Measurements from ENCODE around the gene BLM.

The BLM gene

DNA sequence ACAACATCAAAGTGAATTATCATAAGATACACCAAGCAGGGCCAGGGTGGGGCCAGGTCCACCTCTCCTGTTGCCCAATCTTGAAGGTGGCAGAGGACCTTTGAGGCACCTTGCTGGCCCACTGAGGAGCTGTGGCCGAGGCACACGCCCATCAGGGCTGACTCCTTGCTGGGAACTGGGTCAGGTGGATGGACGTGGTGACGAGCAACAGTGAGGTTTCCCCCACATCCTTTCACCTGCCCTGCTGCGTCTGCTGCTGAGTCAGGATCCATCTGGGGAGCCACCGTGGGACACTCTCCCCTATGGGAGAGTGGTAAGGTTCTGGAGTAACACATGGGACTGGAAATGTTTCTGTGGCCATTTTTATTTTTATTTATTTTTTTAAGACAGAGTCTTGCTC is 134.0 kb downstream of the BLM start:
- POLR2A ChIA-PET: no interaction called here
- CTCF ChIA-PET: interaction anchor here (1.2 to 2.3 kb wide), 4 partner anchors 20 to 197 kb away, joined by 3 to 6 read pairs (median 4); no protein-coding TSS in a partner anchor
- TF ChIP-seq, protein P1, sequence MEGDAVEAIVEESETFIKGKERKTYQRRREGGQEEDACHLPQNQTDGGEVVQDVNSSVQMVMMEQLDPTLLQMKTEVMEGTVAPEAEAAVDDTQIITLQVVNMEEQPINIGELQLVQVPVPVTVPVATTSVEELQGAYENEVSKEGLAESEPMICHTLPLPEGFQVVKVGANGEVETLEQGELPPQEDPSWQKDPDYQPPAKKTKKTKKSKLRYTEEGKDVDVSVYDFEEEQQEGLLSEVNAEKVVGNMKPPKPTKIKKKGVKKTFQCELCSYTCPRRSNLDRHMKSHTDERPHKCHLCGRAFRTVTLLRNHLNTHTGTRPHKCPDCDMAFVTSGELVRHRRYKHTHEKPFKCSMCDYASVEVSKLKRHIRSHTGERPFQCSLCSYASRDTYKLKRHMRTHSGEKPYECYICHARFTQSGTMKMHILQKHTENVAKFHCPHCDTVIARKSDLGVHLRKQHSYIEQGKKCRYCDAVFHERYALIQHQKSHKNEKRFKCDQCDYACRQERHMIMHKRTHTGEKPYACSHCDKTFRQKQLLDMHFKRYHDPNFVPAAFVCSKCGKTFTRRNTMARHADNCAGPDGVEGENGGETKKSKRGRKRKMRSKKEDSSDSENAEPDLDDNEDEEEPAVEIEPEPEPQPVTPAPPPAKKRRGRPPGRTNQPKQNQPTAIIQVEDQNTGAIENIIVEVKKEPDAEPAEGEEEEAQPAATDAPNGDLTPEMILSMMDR (IDR thresholded peaks at IDR 0.05; ENCODE audit: control extremely low read depth, extremely low read depth, low read depth, missing control alignments): no peak
- no peak for DNase-seq (ENCODE audit: extremely low spot score)

DNA sequence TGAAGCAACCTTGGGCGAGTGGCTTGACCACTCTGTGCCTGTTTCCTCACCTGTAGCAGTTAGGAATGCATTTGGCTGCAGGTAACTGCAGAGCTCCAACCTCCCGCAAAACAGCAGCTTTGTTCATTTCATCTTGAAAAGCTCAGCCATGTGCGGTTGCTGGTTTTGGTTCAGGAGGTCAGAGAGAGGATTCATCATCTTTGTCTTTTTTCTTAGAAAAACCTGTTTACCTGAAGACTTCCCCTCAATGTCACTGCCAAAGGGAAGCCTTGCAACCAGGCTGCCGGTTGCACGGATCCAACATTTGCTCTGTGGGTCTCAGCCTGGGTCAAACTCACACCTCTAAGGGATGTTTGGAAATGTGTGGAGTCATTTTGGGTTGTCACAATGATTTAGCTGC is 134.8 kb downstream of the BLM start:
- no peak for DNase-seq (ENCODE audit: extremely low spot score)
- TF ChIP-seq, protein P1 (IDR thresholded peaks at IDR 0.05; ENCODE audit: control extremely low read depth, extremely low read depth, low read depth, missing control alignments): no peak
- ChIA-PET POLR2A (no interaction called here), CTCF (interaction anchor here (0.9 to 2.3 kb wide), 7 partner anchors 11 to 198 kb away, joined by 3 to 5 read pairs (median 3); partner anchors contain the start of gene HDDC3)

DNA sequence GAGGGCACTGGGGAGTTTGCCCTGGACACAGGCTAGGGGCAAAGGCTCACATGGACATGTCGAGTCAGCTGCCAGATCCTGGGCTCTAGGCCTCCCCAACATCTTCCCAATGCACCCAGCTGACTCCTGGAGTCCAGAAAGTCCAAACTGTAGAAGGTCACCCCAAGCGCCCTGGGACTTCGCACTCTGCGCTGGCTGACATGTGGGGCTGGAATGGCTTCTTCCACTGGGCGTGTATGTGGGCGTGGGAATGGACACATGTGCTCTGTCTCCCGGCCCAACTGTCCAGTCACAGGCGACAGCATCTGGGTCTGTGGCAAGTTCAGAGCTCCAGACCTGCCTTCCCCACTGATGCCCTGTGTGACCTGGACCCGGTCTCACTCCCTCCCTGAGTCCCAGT is 138.0 kb downstream of the BLM start:
- no peak for DNase-seq (ENCODE audit: extremely low spot score)
- CTCF ChIA-PET: interaction anchor here (1.1 kb wide), 1 partner anchor 16 kb away, joined by 3 read pairs; no protein-coding TSS in a partner anchor
- POLR2A ChIA-PET: no interaction called here
- TF ChIP-seq, protein P1 (IDR thresholded peaks at IDR 0.05; ENCODE audit: control extremely low read depth, extremely low read depth, low read depth, missing control alignments): no peak

DNA sequence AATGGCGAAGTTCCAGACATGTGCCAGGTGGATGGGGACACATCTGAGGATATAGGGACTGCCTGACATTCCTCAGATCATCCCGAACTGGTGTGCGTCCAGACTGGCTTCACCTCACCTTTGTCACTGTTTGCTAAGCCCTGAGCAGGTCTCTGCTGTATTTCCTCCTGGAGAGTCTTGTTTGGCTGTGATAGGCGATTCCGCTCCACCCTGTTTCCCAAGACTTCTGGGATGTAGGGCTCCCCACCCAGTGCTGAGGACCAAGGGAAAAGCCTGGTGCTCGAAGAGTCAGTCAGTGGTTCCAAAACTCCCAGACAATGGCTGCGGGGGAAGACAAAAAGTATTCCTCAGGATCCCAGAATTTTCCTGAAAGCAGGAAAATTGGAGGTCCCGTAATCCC is 140.2 kb downstream of the BLM start:
- POLR2A ChIA-PET: no interaction called here
- TF ChIP-seq, protein P1 (IDR thresholded peaks at IDR 0.05; ENCODE audit: control extremely low read depth, extremely low read depth, low read depth, missing control alignments): no peak
- DNase-seq (ENCODE audit: extremely low spot score): no peak
- CTCF ChIA-PET: no interaction called here

DNA sequence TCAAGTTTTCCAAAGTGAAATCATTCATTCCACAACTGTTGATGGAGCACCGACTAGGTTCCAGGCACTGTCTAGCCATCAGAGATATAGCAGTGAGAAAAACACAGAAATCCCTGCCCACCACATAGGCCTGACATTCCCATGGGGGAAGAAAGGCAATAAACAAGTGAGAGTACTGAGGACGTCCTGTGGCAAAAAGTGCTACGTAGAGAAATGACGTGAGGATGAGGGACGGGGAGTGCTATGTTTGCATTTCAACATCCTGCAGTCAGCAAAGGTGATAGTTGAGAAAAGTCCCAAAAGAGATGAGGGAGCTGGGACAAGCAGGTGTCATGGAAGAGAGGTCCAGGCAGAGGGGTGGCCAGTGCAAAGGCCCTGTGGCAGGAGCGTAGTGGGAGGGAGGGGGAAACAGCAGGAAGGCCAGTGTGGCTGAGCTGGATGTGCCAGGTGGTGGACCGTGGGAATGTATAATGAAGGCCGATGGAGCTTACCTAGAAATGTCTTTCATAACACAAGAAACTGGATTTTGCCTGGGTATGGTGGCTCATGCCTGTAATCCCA is 140.8 kb downstream of the BLM start:
- CTCF ChIA-PET: interaction anchor here (1.1 to 1.7 kb wide), 2 partner anchors 12 to 28 kb away, joined by 4 read pairs; no protein-coding TSS in a partner anchor
- no peak for DNase-seq (ENCODE audit: extremely low spot score)
- TF ChIP-seq, protein P1 (IDR thresholded peaks at IDR 0.05; ENCODE audit: control extremely low read depth, extremely low read depth, low read depth, missing control alignments): no peak
- POLR2A ChIA-PET: no interaction called here

DNA sequence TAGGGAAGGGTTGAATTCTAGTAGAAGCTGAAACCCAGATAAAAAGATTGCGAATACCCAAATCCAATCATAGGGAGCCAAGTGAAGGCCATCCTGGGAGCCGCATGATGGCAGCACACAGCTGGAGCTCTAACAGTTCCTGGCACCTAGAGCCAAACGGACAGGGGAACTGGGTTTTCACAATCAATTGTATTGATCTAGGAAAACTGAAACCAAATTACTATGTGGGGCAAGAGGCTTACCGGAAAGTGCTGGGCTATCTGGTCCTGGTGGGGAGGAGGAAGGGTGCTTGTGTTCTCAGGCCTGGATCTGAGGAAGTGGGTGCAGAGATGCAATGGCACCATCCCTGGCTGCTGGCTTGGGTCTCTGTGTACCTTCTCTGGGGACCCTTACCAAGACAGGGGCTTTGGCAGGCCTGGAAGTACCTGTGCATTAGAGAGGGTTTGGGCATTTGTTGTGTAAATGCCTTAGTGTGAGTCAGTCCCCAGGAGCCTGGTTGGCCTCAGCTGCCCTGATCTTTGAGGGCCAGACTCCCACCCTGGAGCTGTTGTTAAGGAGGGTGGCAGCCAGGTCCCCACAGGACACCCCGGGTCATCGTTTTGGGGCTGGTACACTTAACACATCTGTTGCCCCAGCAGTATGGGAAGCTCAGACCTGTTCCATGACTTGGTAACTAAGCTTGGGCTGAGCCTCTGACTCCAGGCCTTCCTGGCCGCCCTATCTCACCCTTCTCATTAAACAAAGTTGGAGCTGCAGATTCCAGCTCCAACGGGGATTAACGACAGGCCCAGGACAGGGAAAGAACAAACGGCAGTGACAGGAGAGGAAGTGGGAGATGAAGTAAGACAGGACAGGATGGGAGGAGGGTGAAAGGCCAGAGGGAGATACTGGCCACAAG is 142.3 kb downstream of the BLM start:
- ChIA-PET CTCF (interaction anchor here (1.2 to 1.7 kb wide), 2 partner anchors 11 to 43 kb away, joined by 3 to 4 read pairs; no protein-coding TSS in a partner anchor), POLR2A (interaction anchor here (0.6 to 0.7 kb wide), 2 partner anchors 20 to 80 kb away, joined by 3 to 4 read pairs; no protein-coding TSS in a partner anchor)
- TF ChIP-seq, protein P1 (IDR thresholded peaks at IDR 0.05; ENCODE audit: control extremely low read depth, extremely low read depth, low read depth, missing control alignments): no peak
- no peak for DNase-seq (ENCODE audit: extremely low spot score)
